Measurements from ENCODE around the gene PLPPR3.
A peak's percentile ranks its signal among the peaks of the same experiment; 100 is the strongest.
"Not testable (repeated sequence)": the region's sequence is repeated elsewhere in the genome, so short reads cannot be mapped to it uniquely, and the experiment has no call there.

Gene PLPPR3

GRCh38 chr19:825897-826644 lies 4.3 kb upstream of the PLPPR3 start:
- no peak overlapping the region for H3K4me3 Mint-ChIP-seq
- H3K36me3 Mint-ChIP-seq (ENCODE audit: low read depth): no peaks in the 10 kb centered on the region
- H3K4me1 Mint-ChIP-seq: peaks cover 15% of the 10 kb centered on the region
- no peak for DNase-seq
- H3K27me3 Mint-ChIP-seq (ENCODE audit: low read depth, poor library complexity): peaks cover 6% of the 10 kb centered on the region
- no peaks in the 10 kb centered on the region for H3K9me3 Mint-ChIP-seq
- no peak for TF ChIP-seq CTCF (IDR thresholded peaks at IDR 0.05)
- H3K27ac Mint-ChIP-seq: no peak overlapping the region

- Mint-ChIP-seq H3K36me3 (ENCODE audit: low read depth) (no peaks in the 10 kb centered on the region), H3K27ac (no peak overlapping the region), H3K4me1 (peaks cover 17% of the 10 kb centered on the region), H3K27me3 (ENCODE audit: low read depth, poor library complexity) (peaks cover 11% of the 10 kb centered on the region), H3K4me3 (no peak overlapping the region), H3K9me3 (no peaks in the 10 kb centered on the region)
- no peak for TF ChIP-seq CTCF (IDR thresholded peaks at IDR 0.05)
- no peak for DNase-seq
Measured at GRCh38 chr19:824885-825284, 3.1 kb upstream of the PLPPR3 start.

- peak overlapping the region; percentile 66 for H3K27ac Mint-ChIP-seq
- no peaks in the 10 kb centered on the region for H3K9me3 Mint-ChIP-seq
- DNase-seq: peak; percentile 49
- TF ChIP-seq CTCF (IDR thresholded peaks at IDR 0.05): no peak
- H3K4me1 Mint-ChIP-seq: peaks cover 23% of the 10 kb centered on the region
- H3K4me3 Mint-ChIP-seq: peak overlapping the region; percentile 66
- H3K36me3 Mint-ChIP-seq (ENCODE audit: low read depth): no peaks in the 10 kb centered on the region
- H3K27me3 Mint-ChIP-seq (ENCODE audit: low read depth, poor library complexity): peaks cover 11% of the 10 kb centered on the region
Measured at GRCh38 chr19:823565-824121, 1.9 kb upstream of the PLPPR3 start.

- H3K27ac Mint-ChIP-seq: no peak overlapping the region
- peaks cover 27% of the 10 kb centered on the region for H3K4me1 Mint-ChIP-seq
- H3K36me3 Mint-ChIP-seq (ENCODE audit: low read depth): peaks cover 16% of the 10 kb centered on the region
- no peak for TF ChIP-seq CTCF (IDR thresholded peaks at IDR 0.05)
- H3K4me3 Mint-ChIP-seq: peak overlapping the region; percentile 80
- peaks cover 11% of the 10 kb centered on the region for H3K27me3 Mint-ChIP-seq (ENCODE audit: low read depth, poor library complexity)
- peak; percentile 67 for DNase-seq
- H3K9me3 Mint-ChIP-seq: no peaks in the 10 kb centered on the region
Measured at GRCh38 chr19:821231-821824, 427 bp downstream of the PLPPR3 start.

- peaks cover 28% of the 10 kb centered on the region for H3K4me1 Mint-ChIP-seq
- not testable (repeated sequence) for DNase-seq, H3K27ac Mint-ChIP-seq, H3K9me3 Mint-ChIP-seq
- peaks cover 24% of the 10 kb centered on the region for H3K36me3 Mint-ChIP-seq (ENCODE audit: low read depth)
- H3K4me3 Mint-ChIP-seq: peak overlapping the region; percentile 80
- peaks cover 11% of the 10 kb centered on the region for H3K27me3 Mint-ChIP-seq (ENCODE audit: low read depth, poor library complexity)
Measured at GRCh38 chr19:820212-820611, 1.5 kb downstream of the PLPPR3 start.

GRCh38 chr19:816500-816857 lies 5.3 kb downstream of the PLPPR3 start:
- Mint-ChIP-seq H3K9me3 (no peaks in the 10 kb centered on the region), H3K36me3 (ENCODE audit: low read depth) (peaks cover 39% of the 10 kb centered on the region), H3K4me3 (no peak overlapping the region), H3K27ac (no peak overlapping the region), H3K27me3 (ENCODE audit: low read depth, poor library complexity) (peaks cover 5% of the 10 kb centered on the region), H3K4me1 (peaks cover 13% of the 10 kb centered on the region)
- no peak for TF ChIP-seq CTCF (IDR thresholded peaks at IDR 0.05)
- no peak for DNase-seq

All from nephron progenitor cell (in vitro differentiated cells).